GM11168 (cell line): ENCODE data around the gene SIRT7.

Experiments
- in situ Hi-C: fragments of 300-500 bp; cut with MboI; formaldehyde crosslinking; loops from one replicate; pipeline ENCODE4 v1.12.0; 2022; ENCODE audit warnings: low sequenced_read_pairs; ENCODE audit not compliant: unreplicated experiment

The SIRT7 gene

DNA sequence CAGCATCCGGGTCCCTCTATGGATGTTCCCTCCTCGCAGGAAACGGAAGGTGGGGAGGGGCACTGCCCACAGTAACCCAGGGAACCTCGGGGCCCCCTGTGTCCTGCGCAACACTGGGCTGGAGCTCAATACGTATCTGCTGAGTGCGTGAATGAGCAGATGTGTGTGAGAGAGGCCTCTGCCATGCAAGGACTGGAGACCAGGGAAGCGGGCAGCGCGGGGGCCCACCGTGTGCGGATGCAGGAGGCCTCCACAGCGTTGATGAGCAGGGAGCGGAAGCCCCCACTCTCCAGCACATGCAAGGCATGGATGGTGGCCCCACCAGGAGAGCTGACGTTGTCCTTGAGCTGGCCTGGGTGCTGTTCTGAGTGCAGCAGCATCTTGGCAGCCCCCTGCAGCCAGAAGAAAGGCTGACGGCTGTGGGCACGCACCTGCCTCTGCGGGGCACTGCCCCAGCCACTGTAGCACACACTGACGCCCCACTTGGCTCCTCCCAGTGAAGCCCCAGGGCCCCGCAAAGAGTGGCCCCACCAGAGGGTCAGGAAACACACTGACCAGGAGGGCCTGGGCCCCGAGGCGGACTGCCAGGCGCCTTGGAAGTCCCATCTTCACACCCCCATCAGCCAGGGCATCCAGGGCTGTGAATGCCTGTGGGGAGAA, 16.3 kb upstream of the SIRT7 start:
- in situ Hi-C loops = no loop called here

DNA sequence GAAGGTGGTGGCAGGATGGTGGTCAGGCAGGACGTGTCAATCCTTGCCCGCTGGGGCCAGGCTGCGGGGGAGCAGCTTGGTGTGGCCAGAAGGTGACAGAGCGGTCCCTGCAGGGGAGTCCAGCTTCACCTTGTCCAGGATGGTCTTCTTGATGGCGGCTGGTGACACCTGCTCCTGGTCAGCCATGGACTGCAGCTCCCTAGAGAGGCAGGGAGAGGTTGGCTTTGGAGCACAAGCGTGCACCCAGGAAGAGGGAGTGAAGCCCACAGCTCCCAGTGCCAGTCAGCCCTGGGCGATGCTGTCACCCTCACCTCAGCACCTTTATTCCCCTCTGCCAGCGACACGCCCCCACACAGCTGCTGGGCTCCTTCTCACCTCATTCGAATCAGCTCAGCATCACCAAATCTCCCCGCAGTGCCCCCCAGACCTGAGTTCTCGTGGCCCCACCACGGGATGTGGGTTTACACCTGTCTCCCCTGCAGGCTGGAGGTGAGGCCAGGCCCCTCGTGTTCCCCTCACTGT, 15.3 kb upstream of the SIRT7 start:
- in situ Hi-C loops = no loop called here

DNA sequence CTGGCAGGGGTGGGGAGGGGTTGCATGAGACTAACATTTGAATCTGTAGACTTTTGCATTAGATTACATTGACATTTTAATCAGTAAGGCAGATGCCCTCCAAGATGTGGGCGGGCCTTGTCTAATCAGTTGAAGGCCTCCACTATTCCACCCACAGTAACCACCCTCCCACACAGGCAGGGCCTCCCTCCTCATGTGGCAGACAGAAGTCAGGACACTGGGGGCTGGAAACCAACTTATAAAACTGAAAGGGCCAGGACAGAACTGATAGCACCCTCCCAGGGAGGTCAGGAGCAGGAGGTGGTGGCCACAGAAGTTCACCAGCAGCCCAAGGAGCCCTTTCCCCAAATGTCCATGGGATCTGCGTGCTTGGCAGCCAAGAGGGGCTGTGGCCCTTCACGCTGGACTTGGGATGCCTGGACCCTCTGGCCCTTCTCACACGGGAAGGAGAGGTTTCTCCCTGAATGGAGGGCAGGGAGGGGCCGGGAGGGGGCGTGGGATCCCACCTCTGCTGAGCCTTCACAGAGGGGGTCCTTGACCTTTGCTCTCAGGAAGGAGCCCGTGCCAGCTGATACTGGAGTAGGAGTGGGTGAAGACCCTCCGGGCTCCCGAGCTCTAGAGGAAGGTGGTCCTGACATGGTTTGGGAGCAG, 14.5 kb upstream of the SIRT7 start:
- in situ Hi-C loops = no loop called here

- in situ Hi-C loops = no loop called here
Observed at GRCh38 chr17:81931557-81932332, 13.8 kb upstream of the SIRT7 start.

GRCh38 chr17:81931189-81931556, 13.2 kb upstream of the SIRT7 start:
- in situ Hi-C loops = no loop called here

GRCh38 chr17:81930142-81931125, 12.5 kb upstream of the SIRT7 start:
- in situ Hi-C loops = no loop called here

DNA sequence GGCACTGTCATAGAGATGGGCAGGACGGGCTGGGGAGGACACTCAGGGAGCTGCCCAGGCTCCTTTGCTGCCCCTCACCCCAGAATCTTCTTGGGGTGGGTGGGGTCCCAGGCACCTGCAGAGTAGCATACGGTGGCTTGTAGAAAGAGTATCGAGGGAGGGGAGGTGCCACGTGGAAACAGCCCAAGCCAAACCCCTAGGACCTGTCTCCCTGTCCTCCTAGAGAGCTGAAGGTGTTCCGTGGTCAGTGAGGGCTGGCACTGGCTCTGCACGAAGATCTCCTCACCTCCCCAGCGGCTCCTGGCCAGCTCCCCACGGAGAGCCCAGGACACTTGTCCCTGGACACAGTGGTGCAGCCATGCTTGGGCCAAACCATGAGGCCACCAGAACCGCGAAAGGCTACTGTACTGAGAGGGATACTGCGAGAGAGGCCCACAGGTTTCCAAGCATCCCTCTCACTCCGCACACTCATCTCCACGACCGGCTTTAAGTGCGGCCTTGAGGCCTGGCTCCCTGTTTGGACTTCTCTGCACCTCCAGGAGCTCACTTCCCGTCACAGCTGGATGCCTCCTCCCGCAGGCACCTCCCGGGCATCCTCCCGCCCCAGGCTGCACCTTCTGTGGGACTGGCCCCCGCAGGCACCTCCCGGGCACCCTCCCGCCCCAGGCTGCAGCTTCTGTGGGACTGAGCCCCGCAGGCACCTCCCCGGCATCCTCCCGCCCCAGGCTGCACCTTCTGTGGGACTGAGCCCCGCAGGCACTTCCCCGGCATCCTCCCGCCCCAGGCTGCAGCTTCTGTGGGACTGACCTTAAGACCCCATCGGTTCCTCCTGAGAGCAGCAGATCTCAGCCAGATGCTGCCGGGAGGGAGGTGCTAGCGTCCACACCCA, 11.5 kb upstream of the SIRT7 start:
- in situ Hi-C loops = no loop called here

GRCh38 chr17:81928544-81929252, 10.7 kb upstream of the SIRT7 start:
- in situ Hi-C loops = no loop called here

DNA sequence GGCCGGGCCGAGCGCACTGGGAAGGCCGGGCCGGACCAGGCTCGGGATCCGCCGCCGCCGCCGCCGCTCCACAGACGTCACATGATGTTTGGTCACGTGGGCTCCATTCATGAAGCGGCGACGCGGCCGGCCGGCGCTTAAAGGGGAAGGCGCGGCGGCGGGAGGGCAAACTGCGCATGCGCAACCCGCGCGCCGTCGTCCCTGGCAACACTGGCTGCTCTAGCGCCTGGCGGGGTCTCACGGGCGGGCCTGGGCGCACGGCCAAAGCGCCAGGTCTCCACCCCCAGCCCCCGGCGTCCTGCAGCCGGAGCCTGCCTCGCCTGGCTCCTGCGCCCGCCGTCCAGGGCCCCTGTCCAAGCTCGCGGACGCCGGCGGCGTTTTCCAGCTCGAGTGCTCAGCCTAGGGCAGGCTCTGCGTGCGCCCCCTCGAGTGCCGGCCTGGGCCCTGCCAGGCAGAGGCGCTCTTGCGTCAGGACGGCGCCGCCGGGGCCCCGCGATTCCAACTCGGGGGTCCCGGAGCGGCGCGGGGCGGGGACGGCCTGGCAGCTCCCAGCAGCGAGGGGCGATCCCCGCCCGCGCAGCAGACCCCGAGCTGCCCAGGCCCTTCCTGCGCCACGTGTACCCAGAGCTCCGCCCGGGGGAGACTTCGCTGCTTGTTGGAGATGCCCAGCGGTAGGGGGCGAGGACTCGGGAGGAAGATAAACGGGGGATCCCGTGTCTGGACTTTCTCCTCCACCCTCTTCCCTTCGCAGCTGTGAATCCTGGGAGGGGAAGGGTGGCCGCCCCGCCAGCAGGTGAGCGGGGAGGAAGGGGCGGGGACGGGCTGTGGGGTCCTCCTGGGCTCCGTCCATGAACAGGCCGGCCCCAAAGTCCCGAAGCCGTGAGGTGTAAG, 9.9 kb upstream of the SIRT7 start, which contains the start of gene MAFG:
TSS of gene MAFG (minus strand) at position 83 of the 891 bp plus-strand sequence. CDS start 4,550 bp downstream, outside the sequence.
- in situ Hi-C loops = no loop called here

DNA sequence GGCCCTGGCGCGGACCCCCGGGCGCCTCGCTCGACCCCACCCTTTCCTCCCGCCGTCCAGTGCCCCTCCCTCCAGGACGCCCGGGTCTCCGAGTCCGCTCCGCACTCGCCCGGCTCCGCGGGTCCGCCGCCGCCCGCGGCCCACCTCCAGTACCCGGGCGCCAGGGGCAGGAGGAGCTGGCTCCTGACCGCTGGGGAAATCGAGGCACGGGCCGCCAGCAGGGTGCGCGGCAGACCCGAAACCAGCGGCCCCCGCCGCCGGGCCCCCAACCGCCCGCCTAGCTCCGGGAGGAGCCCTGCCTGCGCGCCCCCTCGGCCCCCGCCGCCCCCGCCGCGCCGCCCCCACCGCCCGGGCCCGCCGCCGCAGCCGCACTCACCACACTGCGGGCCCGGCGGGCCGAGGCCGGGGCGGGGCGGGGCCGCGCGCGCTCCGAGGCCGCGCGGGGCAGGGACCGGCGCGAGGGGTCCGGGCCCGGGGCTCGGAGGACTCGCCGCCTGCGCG, 9.2 kb upstream of the SIRT7 start:
- in situ Hi-C loops = no loop called here

DNA sequence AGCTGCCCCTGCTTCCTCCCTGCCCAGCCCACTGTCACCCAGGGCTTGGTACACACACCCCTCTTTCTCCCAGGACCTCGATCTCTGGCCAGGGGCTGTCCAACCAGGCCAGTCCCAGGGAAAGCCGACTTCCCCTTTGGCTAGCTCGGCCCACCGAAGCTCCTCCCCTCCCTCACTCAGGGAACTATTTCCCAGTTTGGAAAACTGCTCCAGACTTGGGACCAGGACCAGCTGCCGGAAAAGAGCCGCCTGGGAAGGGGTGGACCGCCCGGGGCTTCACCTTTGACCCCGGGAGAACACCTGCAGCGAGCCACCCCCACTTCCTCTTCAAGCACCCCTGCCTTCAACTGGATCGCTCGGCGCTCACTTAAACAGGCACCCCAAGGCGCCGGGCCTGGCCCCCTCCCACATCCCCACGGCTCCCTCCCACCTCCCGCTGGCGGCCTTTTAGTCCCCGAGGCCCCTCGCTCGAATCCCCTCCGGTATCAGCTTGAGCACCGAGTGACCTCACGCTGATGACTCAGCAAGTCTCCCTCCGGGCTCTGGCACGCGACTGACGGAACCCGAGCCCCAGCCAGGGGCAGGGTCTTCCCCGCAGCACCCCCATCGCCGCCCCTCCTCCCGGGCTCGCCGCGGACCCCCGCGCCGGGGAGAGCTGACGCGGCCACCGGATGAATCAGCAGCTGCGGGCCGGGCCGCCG, 8.6 kb upstream of the SIRT7 start:
- in situ Hi-C loops = no loop called here

DNA sequence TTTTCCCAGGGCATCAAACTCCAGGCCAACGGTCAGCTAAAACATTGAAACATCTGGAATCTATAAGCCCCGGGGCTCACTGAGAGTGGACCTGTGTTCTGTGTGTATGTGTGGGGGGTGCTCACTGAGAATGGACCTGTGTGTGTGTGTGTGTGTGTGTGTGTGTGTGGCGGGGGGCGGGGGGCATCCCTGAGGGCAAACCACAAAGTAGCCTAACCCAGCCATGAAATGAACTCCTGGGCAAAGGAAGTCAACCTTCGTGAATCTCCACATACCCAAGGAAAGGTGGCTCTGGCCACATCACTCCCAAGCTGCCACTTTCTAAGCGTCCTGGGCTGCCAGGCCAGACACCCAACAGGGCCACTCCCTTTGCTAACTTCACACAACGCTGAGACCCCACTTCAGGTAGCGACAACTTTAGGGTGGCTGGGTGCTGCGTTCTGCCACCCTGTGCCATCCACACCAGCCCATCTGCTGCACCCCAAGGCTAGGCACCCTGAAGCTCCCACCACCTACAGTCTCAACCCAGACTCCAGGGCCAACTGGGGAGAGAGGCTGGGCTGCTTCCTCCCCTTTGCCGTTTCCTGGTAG, 8.0 kb upstream of the SIRT7 start:
- in situ Hi-C loops = no loop called here

DNA sequence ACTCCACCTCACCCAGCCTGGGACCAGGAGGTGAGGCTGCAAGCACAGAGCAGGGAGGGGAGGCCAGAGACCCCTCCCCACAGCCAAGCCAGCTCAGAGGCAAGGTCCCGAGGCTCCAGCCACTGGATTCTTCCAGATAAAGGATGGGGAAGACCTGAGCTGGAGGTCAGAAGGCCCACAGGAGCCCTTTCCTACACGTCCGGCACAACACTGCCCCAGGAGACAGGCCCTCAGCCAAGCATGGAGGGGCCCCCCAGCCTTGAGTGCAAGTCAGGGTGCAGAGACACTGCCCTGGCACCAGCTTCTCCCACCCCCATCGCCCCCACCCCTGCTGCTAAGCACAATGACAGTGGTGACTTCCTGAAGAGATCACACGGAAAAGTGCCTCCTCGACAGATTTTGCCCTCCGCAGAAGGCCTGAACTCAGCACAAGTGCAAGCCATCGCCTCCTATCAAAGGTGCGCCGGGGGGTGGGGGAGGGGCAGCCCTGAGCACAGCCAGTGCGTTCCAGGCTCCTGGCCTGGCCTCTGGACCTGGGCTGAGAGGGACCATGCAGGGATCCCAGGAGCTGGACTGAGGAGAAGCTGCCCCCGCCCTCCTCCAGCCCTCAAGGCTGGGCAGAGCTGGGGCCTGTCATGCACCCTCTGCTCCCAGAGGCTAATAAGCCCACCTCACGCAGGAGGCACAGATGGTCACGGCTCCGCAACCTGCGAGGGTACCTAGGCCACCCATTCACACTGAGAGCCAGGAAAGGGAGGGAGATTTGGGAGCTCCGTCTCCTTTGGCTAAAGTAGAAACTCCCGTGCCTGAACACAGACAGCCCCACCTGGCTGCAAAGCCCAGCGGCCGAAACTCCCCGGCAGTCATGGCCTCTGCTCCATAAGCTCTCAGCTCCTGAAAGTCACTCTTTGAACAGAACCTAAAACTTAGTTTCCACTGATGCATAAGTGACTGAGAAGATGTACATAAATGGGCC, 6.9 kb upstream of the SIRT7 start:
- in situ Hi-C loops = no loop called here

- in situ Hi-C loops = no loop called here
Observed at GRCh38 chr17:81923302-81924260, 5.6 kb upstream of the SIRT7 start.
